CD4-positive, alpha-beta T cell treated with Interleukin-21 for 1 hour (primary cell): ENCODE results near the gene ZNF726.
"Not testable (repeated sequence)": the region's sequence is repeated elsewhere in the genome, so short reads cannot be mapped to it uniquely, and the experiment has no call there.

Experiments
- DNase-seq: peaks from one replicate; pipeline ENCODE4 v3.0.0-alpha.2; 2020

The ZNF726 gene

GRCh38 chr19:23914402-23915286 lies at the start of gene ZNF726:
TSS of gene ZNF726 (plus strand) at chr19:23914886. CDS start at chr19:23914995, 109 bp downstream.
- peak; percentile 94 for DNase-seq

DNA sequence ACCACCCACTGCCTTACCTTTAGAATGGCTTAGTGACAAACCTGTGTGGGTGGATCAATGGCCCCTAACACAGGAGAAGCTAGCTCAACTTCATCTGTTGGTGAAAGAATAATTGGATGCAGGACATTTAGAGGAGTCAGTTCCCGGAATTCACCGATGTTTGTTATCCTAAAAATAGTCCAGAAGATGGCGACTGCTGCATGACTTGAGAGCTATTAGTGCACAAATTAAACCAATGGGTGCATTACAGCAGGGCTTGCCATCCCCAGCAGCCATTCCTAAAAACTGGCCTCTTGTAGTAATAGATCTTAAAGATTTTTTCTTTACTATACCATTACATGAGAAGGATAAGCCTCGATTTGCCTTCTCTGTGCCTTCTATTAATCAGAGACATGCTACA lies 46.8 kb upstream of the ZNF726 start:
- DNase-seq: no peak

GRCh38 chr19:23868630-23869029 lies 46.1 kb upstream of the ZNF726 start:
- DNase-seq: no peak

DNA sequence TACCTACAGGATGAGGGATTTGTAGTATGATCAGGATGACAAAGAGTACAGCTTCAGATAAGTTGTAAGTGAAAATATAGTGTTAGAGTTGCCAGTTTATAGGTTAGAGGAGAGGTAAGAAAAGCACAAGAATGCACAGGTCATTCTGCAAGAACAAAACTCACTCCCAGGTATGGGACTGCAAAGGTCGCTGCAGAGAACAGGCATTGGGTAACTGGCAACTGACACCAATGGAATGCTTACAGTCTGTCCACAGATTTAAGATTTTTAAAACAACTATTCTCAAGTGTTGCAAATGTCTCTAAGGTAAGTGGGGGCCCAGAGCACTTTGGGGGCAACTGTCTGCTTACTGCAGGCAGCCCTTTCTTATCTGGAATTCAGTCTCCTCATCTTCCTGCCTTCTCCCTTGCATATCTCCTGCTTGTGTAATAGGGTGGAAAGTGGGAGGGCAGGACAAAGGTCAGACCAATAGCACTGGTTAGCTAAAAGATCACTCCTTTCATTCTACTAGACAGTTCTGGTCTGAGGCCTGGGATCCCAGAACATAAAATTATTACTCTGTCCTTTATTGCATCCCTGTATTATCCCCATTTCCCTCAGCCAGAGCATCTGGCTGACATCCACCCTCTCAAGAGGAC lies 42.3 kb upstream of the ZNF726 start:
- no peak for DNase-seq

DNA sequence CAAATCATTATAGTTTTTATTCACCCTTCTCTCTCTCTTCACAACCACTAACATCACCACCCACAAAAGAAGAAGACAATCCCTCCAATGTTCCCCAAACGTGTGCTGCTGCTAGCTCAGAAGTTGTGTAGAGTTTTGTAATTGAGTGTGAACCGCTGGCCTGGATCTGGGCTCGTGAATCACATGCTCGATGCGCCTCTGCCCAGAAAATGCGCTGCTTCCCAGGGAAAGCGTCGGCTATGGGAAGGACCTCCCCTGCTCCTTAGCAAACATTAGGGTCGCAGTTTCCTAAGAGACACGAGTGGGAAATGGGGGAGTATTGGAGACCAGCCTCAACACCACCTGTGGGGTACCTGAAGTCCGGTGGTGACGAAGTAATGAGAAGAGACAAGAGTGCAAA lies 38.4 kb upstream of the ZNF726 start:
- no peak for DNase-seq

DNA sequence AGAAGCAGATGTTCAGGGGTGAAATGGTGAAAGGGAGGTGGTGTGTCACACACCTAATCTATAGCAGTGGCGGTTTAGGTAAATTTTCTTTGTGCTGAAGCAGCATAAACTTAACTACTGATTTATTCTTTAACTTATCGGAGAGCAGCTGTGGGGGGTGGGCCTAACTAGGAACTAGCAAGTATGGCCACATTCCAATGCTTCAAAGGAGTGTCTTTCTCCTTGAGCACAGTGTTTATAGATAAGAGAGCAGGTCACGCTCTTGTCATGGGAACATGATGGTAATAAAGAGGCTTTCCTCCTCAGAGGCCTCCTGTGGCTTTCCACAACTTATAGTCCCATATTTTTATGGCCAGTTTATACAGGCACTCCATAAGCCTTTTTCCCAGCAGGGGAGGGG lies 37.9 kb upstream of the ZNF726 start:
- DNase-seq: not testable (repeated sequence)

DNA sequence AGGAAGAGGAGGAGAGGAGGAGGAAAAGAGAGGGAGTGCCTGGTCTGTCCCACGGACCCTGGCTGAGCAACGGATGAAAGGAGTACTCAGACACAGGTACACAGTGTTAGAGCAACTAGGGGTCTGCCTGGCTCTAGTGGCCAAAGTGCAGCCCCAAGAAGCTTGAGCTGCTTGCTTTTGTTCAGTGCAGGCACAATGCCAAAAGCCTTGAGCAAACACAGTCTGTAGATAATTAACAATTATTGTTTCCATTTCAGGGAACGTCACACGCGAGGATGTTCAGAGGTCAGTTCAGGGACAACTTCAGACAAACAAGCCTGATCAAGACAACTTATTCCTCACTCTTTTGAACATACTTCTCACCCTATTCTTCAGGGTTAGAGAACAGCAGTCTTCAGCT lies 32.2 kb upstream of the ZNF726 start:
- no peak for DNase-seq

DNA sequence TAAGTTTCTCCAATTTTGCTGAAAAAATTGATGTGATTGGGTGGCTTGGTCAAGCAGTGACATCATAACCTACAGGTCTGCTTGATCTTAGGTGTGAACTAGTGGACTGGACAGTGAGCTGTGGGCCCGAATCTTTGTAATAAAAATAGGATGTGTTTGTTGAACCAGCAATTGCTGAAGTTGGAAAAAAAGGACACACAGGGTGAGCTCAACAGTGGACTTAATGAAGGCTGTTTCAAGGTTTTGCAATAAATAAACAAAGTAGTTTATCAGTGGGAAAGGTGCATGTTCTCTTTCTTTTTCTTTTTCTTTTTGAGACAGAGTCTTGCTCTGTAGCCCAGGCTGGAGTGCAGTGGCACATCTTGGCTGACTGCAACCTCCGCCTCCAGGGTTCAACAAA lies 30.3 kb upstream of the ZNF726 start:
- no peak for DNase-seq

DNA sequence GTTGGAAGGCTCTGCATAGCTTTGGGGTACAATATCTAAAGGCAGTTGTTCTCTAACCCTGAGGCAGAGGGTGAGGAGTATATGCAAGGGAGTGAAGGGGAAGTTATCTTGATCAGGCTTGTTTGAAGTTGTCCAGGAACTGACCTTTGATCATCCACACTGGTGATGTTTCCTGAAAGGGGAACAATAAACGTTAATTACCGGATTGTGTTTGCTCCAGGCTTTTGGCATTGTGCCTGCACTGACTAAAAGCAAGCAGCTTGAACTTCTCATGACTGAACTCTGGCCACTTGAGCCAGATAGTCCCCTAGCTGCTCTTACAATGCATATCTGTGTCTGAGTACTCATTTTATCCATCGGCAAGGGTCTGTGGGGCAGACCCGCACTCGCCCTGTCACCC lies 27.0 kb upstream of the ZNF726 start:
- DNase-seq: no peak

DNA sequence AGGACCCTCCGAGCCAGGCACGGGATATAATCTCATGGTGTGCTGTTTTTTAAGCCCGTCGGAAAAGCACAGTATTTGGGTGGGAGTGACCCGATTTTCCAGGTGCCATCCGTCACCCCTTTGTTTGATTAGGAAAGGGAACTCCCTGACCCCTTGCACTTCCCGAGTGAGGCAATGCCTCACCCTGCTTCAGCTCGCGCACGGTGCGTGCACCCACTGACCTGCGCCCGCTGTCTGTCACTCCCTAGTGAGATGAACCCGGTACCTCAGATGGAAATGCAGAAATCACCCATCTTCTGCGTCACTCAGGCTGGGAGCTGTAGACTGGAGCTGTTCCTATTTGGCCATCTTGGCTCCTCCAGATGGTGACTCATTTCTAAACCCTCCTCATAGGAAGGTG lies 18.6 kb upstream of the ZNF726 start:
- DNase-seq: not testable (repeated sequence)

GRCh38 chr19:23896912-23897311 lies 17.8 kb upstream of the ZNF726 start:
- DNase-seq: no peak

DNA sequence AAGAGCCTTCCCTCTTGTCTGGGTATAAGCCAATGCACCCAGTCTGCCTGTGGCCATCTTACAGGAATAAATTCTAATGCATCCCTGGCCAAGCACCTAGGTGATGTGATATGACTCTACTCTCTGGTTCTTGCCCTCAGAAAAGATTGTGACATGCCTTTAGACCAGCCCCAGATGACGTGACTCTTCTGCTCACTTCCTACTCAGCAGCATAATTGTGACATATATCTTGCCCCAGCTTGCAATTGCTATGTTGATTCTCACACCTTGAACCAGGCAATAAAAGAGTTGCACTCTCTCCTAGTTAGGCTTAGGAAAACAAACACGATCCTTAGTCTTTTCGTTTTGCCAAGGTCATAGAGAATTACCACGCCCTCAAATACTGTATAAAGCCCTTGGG lies 13.3 kb upstream of the ZNF726 start:
- DNase-seq: no peak

GRCh38 chr19:23904406-23904805 lies 10.3 kb upstream of the ZNF726 start:
- DNase-seq: no peak

GRCh38 chr19:23905771-23906170 lies 8.9 kb upstream of the ZNF726 start:
- DNase-seq: no peak

DNA sequence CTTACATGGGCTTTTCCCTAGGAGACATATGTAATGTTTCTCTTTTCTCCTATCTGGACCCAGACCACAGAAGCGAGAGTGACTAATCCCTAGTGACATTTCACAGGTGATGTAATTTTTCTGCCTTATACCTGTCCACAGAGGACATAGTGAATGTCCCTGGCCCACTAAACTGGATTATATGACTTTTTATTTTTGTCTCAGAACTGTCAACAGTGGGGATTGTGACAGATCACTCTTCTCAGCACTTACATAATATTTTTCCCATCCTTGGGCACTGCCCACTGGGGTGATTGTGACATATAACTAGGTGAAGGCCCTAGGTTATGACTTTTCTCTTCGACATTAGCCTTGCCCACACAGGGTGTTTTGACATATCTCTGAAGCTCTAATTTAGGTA lies 7.9 kb upstream of the ZNF726 start:
- DNase-seq: no peak

- DNase-seq: no peak
Observed at GRCh38 chr19:23908165-23908564, 6.5 kb upstream of the ZNF726 start.

DNA sequence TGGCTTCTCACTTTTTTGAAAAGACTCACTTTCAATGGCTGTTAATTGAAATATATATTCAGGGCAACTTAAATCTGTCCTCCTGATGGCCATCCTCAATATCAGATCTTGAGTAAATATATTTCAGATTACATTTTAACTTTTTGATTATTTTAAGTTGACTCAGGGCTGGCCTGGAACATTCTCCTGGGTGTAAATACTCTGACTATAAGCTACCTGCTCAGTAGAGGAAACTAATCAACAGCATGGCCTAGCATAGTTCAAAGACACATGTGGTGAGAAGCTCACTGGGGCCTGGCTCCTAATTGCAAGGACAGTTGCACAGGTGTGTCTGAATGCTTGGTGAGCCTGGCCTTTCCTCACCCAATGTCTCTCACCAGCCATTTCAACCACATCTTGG lies 5.5 kb upstream of the ZNF726 start:
- no peak for DNase-seq

- DNase-seq: no peak
Observed at GRCh38 chr19:23913931-23914330, 755 bp upstream of the ZNF726 start.

GRCh38 chr19:23916991-23917390 lies 2.3 kb downstream of the ZNF726 start:
- DNase-seq: no peak

DNA sequence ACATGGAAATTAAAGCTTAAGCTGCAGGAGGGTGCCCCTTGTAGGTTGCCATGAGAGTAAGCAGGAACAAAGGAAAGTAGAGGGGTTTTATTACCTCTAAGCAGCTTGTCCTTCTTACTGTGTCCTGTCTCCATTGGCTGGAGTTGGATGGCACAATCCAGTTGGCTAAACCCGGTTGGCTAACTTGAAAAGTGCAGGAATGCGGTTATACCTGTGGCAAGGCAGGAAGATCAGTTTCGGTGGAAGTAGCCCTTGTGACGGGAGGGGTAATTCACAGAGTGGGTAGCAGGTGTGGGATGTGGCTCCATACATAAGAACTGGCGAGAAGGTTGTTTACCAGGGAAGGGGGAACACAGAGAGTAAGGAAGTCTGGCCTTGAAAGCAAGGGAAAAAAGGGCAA lies 3.2 kb downstream of the ZNF726 start:
- no peak for DNase-seq

GRCh38 chr19:23925285-23925684 lies 10.6 kb downstream of the ZNF726 start:
- DNase-seq: no peak

GRCh38 chr19:23932878-23933277 lies 18.2 kb downstream of the ZNF726 start:
- no peak for DNase-seq

GRCh38 chr19:23937031-23937430 lies 22.3 kb downstream of the ZNF726 start:
- DNase-seq: not testable (repeated sequence)

GRCh38 chr19:23943411-23943810 lies 28.7 kb downstream of the ZNF726 start:
- DNase-seq: no peak

DNA sequence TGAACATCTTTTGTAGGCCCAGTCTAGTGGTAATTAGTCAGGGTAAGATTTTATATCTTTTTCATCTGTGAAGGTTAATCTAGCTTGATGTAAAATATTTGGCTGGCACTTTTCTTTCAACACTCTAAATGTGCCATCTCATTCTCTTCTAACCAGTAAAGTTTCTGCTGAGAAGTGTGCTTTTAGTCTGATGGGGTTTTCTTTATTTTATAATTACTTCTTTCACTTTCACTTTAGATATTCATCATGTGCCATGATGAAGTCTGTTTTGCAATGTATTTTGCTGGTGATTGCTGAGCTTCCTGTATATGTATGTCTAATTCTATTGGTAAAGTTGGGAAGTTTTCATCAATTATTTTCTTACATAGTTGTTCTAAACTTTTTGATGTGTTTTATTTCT lies 31.9 kb downstream of the ZNF726 start:
- DNase-seq: no peak
